Measurements from ENCODE around the gene ANP32A.

ANP32A gene

DNA sequence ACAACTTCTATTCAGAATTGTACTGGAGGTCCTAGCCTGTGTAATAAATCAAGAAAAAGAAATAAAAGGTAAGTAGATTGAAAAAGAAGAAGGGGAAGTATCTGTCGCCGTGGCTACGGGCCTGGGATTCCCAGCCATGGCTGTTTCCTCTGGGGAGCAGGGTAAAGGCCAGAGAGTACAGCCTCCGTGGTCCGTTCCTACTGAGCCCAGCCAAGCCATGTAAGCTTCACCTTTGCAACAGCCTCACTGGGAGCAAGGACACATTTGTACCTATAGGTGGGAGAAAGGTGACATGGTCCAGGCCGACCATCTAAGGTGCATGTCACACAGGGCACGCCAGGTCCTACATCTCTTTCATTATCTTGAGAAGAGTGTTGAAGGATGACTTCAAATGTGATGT is 71.3 kb downstream of the ANP32A start:
- no peak for DNase-seq (ENCODE audit: low read depth, low spot score)

DNA sequence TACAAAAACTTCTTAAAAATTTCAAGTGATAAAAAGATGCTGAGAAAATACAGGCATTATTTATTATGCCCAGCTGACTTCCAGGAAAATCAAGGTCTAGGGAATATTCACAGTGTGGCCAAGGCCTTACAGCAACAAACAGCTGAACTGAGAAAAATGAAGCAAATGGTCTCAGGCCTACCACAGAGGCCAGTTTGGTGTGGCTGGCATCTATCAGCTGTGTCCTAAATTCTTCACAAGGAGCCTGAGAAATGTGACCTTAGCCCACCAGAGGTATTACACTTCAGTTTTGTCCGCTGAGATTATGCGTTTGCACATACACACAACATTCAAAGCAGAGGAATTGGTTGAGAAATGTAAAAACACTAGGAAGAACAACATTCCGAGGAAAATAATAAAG is 77.4 kb downstream of the ANP32A start:
- no peak for DNase-seq (ENCODE audit: low read depth, low spot score)

DNA sequence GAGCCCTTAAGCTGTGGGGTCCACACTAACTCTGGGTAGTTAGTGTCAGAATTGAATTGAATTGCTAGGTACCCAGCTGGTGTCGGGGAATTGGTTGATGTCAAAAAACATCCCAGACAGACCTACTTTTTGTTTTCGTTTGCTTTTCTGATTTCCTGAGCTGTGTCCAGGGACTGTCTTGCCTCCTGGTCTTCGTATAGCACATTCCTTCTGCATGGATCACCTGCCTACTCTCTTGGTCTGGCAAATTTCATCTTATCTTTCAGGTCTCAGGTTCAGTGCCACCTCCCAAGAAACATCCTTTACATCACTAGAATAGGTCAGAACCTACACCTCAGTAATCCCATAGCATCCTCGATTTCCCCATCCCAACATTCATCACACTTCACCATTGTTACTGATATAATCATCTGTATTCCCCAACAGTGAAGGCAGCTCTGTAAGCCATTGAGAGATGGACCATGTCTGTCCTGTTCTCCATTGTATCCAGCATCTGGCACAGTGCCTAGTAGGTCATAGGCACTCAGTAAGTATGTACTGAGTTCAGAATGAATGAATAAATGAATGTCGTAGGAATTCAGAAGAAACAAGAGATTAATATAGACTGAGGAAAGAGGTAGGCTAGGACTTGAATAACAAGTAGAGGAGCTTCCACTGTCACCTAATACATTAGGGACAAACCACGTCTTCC is 81.2 kb downstream of the ANP32A start:
- no peak for DNase-seq (ENCODE audit: low read depth, low spot score)

DNA sequence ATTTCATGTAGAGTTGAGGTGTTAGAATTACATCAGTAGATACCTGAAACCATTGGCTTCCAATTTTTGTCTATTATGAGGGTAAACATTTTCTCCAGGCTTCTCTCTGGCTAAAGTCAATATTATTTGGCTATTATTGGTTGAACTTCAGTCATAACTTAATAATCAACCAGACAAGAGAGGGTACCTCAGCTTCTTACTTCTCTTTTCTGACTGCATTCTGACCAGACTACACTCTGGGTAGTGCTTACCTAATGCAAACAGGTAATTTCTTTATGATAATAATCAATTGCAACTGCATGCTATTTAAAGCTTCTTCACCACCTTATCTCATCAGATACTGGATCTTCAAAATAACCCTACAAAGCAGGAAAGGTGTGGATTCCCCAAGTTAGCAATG is 85.1 kb downstream of the ANP32A start:
- DNase-seq (ENCODE audit: low read depth, low spot score): no peak

DNA sequence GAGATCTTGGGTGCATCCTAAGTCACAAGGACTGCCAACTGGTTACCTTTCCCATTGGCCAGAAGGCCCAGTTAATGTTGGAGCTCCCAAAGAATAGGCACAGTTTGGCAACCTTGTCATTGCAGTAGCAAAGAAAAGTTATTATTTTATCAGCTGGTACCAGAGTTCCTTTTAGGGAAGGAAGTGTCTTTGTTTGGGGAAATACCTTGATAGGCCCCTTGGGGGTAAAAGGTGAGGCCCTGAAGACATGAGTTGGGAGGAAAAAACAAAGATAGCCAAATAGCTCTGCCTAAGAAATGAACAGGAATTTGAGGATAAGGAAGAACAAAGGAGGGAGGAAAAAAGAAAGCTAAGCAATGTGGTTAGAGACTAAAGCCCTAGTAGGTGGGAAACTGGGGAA is 85.8 kb downstream of the ANP32A start:
- no peak for DNase-seq (ENCODE audit: low read depth, low spot score)

DNA sequence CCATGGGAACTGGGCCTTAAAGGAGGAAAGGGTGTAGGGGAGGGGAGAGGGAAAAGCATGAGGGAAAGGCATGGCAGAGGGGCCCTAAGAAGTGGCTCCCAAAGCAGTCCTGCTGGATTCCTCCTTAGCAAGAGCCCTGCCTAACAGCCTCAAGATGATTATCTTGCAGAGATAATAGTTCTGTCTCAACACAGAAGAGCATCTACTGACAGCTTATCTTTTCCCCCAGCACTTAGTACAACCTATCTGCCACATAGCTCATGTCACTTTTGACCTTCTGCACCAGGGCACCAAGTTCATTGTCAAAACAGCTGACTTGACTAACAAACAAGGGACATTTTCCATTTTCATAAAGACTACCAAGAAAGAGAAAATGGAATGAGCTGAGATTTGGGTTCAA is 86.3 kb downstream of the ANP32A start:
- DNase-seq (ENCODE audit: low read depth, low spot score): no peak

DNA sequence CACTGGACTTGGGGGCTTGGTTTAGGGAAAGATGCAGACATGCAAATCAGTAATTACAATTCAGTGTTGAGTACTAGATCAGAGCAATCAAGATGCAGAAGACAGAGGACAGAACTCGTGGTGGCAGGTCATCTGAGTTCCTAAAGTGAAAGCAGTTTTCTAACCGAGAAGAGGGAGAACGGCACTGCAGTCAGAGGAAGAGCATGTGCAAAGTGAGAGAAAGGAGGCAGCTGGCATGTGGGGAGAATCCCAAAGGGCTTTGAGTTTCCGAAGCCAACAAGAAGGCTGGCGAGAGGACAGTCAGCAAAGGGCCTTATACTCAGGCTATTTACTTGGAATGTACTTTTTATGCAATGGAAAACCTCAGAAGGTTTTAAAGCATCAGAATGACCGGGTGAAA is 87.0 kb downstream of the ANP32A start:
- DNase-seq (ENCODE audit: low read depth, low spot score): no peak

DNA sequence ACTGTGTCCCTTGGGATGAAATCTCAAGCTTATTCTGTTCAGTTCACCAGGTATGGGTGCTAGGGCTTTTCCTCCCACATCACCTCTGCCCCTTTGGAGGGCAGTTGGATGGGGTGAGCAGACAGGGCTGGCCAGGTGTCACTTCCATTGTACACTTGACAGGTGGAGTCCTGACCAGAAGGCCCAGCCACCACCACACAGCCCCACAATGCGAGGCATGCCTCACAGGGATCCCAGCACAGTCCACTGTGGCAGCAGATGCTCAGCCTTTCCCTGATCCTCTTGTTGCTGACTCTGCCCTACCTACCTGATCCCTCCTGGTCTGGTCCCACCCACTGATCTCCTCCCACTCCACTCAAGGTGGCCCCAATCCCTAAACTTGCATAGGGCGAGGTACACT is 88.2 kb downstream of the ANP32A start:
- no peak for DNase-seq (ENCODE audit: low read depth, low spot score)

DNA sequence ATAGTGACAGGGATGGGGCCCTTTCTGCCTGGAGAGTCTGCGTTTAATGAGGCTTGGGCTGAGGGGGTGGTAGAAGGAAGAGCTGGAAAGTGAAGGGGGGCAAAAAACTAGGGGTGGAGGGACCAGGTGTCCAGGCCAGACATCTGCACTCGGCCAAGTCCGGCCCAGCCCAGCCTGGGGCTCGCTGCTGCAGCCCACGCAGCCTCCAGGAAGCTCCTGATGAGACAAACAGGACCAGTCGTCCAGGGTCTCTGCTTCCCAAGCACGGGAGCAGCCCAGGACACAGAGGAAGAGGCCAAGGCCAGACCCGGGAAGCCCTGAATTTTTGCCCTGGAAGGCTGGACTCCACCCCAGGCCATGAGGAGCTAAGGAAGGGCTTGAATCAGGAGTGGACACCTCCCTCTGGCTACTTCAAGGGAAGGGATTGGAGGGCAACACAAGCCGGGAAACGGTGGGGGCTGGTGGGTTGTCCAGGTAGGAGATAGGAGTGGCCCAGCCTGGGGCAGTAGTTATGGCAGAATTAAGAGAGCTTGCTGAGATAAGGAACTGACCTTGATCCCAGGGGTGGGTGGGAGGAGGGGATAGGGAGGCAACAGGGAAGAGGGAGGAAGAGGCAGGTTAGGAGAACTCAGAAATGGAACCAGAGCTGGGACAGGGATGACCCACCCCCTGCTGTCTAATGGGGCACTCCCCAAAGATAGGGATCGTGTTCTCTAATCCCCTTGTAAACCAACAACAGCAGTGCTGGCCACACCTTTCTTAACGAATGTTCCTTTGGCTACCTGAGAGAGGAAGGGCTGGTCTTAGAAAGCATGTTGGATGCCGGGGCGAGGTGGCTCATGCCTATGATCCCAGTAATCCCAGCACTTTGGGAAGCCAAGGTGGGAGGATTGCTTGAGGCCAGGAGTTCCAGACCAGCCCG is 89.5 kb downstream of the ANP32A start:
- DNase-seq (ENCODE audit: low read depth, low spot score): no peak

DNA sequence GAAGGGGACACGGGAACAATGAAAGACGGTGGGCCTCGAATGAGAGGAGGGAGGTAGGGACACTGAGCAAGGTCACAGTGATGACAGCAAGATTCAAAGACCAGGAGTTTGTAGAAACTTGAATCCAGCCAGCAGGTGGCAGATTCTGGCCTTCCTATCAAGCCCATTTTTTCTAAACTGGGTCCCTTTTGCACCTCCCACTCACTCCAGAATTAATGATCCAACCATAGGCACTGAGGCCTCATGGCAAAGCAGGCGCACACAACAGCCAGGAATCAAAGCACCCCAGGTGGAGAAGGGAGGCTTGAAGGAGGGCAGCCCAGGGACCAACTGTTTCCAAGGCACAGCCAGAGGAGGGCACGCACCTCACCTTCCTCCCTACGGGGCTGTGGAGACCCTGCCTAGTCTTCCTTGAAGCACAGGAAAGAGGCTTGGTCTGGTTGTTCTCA is 90.2 kb downstream of the ANP32A start:
- peak; percentile 10 for DNase-seq (ENCODE audit: low read depth, low spot score)

DNA sequence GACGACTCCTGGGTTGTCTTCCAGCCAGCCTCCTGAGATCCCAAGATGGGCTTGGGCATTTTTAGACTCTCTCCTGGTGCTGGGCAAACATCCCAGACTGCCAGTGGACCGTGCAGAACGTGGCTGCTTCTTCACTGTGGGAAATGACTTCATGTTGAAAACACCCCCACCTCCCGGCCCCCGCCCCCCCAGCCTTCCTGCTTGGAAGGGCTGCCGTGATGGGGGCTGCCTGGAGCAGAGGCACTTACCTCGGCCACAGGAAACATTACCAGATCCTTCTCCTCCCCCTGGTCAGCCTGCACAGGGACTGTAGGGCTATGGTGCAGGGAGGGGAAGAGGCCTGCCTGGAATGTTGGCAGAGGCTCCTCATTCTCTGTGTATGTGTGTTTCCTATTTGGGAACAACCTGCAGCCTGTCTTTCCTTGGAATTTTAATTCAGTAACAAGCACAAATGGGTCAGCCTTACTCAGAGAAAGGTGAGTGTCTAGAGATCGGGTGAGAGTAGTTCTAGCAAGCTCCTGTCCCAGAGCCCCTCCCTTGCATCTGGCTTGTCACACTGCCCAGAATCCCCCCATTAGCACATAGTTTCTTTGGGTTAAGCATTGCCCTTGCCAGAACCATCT is 90.8 kb downstream of the ANP32A start:
- no peak for DNase-seq (ENCODE audit: low read depth, low spot score)
